NCI-H1105 treated with DMSO at 0.1 percent for 48 hours (cell line): ENCODE data around the gene HS6ST3.

Experiments used
- DNase-seq: peaks from one replicate; lab custom pipeline; 2025; lab: John Stamatoyannopoulos, UW

The HS6ST3 gene

DNA sequence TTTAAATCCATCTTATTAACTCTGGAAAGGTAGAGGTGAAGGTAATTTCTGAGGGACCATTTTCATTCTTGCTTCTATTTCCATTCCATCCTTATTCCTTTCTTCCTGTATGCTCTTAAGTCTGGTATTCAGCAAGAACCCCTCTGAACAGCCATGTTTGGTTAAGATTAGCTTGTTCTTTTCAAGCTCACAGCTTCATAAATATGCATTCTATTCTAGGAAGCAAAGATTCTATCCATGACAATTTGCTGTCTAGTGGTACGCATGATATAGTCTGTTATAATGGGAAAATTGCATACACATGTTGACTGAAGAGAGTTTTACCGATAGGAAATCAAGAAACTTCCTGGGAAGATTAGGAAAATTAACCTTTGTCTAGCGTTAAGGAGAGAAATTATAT, 218.7 kb downstream of the HS6ST3 start:
- no peak for DNase-seq

DNA sequence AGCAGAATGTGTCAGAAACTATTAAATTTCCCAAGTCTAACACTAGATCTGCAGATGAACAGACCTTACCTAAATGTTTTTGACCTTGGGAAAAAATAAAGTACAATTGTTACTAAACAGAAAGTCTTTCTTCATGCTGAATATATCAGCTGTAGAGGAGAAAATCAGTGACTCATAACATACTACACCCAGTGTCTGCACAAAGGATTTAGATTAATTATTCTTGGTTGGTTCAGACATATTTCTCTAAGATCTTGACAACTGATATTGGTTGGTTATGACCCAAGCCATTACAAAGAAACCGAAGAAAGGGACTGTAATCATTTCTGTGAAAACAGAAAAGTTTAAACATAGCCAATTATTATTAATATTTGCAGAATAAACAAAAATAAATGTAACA, 225.1 kb downstream of the HS6ST3 start:
- no peak for DNase-seq

DNA sequence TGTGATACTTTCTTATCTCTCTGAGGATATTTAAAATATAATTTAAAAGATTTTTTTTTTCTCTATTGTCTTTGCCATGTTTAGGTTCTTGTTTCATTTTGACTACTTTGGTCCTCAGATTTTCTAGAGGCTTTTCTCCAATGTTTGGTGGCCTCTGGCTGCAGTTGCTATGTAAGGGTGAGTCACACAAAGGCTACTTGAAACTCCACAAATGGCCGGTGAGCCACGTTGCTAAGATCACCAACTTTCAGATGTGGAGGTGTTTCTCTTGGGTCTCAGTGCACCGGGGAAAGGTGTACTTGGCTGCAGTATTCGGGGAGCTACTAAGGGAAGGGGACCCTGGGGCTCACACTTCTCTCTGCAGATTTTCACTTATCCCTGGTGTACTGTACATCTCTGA, 248.1 kb downstream of the HS6ST3 start:
- no peak for DNase-seq

DNA sequence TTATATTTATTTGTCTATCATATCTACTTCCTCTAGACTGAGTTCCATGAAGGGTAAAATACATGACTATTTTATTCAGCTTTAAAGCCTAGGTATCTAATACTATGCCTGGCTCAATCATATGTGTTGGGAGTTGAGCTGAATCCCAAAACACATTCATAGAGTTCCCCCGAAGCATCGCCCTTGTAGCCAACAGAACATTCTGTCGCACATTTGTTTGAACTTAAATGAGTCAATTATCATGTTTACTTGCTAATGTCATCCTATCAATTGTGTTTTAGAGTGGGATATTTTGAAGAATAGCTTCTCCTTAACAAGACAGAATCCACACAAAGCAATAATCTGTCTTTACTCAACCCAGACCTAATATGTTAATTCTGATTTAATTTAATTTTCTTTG, 252.4 kb downstream of the HS6ST3 start:
- no peak for DNase-seq

DNA sequence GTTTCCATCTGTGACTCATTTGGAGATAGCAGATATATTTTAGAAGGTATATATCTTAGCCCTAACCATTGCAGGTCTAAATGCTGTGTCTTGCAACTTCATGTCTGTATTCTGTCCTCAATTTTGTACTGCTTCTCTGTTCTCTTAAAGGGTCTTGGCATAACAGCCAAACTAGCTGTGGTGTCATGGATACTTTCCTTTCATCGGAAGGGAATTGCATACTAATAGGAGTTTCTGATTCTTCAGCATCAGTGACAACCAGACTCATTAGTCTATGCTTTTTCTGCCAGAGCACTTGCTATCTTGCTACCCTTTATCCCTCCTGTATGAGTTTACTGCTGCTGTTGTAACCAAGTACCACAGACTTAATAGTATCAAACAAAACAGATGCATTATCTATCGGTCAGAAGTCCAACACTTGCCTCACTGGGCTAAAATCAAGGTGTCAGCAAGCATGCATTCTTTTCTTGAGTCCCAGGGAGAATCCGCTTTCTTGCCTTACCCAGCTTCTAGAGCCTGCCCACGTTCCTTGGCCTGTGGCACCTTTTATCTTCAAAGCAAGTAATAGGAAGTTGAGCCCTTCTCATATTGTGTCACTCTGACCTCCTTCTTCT, 253.1 kb downstream of the HS6ST3 start:
- DNase-seq = no peak

DNA sequence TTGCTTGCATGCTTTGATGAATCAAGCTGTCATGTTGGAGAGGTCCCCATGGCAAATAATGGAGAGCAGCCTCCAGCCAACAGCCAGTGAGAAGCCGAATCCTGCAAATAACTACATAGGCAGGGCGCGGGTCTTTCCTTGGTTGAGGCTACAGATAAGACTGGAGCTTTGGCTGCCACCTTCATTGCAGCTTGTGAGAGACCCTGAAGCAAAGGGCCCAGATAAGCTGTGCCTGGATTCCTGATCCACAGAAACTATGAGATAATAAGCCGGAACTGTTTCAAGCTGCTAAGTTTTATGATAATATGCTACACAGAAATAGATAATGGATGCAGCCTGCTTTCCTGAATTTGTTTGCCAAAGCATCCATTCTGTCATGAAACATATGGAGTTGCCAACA, 257.0 kb downstream of the HS6ST3 start:
- DNase-seq = no peak

DNA sequence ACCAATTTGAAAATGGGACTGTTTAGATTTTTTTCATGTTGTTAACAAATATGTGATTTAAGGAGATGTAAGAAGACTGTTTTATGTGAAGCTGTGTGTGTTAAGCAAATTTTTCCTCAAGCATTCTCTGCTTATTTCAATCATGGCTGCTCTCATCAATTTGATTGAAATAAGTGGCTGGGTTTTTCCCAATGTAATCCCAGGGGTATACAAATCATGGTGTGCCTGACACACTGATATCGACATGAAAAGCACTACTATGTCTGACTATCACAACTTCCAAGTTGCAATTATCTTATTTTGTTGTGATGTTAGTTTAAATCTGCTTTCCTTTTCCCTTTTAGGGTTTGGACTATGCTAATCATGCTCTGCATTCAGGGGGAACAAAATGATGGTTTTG, 283.7 kb downstream of the HS6ST3 start:
- no peak for DNase-seq

DNA sequence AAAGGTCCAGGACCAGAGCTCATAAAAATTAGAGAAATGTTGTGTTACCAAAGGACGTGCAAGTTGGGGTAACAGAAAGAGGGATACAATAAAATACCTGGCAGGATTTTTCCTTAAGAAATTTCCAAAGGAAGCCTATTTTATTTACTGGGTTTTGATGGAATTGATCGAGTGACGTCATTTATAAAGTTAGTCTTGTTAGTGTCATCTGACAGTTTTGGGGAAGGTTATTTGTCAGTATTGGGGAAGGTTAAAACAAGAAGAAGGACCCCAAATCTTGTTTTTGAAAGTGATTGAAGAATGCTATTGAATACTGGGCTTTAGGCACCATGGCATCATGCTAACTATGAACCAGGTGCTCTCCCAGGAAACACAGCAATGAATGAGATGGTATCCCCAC, 287.9 kb downstream of the HS6ST3 start:
- no peak for DNase-seq

DNA sequence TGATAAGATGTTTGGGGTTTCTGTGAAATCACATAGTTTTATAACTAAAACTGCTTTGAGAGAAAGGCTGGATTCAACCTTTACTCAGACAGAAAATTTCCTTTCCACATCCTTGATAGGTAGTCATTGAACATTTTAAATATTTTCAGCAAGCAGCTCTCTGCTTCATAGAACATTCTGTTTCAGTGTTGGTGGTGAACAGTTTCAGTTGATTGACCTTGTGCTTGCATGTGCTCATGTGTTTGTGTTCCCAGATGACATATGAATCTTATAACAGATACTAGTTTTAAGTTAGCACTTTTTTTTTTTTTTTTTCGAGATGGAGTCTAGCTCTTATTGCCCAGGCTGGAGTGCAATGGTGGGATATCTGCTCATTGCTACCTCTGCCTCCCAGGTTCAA, 290.1 kb downstream of the HS6ST3 start:
- no peak for DNase-seq

DNA sequence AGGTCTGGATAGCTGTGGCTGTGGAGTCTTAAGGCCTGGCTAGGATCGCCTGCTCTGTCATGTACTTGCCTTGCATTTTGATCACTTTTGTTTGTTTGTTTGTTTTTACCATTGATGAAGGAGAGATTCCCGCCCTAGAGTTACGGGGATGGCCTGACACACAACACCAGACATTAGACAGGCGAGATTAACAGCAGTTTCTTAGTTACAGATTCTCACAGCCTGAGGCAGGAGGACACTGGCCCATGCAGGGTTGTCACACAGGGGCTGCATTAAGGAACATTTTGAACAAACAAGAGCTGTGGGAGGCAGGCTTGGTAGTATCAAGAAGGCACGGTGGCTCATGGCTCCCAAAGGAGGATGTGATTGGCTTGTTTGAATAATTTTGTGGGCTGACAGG, 291.8 kb downstream of the HS6ST3 start:
- DNase-seq = no peak

DNA sequence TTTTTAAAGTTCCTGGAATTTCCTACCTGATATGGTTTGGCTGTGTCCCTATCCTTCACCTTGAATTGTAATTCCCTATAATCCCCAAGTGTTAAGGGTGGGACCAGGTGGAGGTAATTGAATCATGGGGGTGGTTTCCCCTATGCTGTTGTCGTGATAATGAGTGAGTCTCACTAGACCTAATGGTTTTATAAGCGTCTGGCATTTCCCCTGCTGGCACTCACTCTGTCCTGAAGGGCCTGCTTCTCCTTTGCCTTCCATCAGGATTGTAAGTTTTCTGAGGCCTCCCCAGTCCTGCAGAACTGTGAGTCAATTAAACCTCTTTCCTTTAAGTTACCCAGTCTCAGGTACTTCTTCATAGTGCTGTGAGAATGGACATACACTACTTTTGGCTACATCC, 298.7 kb downstream of the HS6ST3 start:
- DNase-seq = no peak

DNA sequence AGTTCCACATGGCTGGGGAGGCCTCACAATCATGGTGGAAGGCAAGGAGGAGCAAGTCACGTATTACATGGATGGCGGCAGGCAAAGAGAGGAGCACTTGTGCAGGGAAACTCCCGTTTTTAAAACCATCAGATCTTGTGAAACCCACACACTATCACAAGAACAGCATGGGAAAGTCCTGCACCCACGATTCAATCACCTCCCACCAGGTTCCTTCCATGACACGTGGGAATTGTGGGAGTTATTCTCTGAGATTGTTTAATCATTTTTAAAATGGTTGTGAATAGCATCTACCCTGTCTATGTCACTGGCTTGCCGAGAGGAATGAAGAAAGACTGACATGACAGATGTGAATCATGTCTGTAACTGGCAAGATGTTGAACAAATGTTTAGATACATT, 301.7 kb downstream of the HS6ST3 start:
- DNase-seq = no peak

DNA sequence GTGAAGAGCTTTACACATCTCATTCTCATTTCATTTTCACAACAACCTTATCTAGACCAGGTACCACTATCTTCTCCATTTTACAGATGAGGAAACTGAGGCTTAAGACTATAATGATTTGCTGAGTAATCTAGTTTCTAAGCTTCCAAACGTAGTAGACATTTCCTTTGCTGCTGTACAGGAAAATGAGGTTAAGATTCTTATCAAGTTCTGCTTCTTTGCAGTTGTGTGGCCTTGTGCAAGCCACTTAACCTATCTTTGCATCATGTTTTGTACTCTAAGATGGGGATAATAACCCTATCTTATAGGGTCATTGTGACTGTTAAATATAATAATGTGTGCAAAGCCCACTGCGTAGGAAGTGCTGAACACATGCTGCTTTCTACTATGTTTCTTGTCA, 307.9 kb downstream of the HS6ST3 start:
- DNase-seq = no peak

DNA sequence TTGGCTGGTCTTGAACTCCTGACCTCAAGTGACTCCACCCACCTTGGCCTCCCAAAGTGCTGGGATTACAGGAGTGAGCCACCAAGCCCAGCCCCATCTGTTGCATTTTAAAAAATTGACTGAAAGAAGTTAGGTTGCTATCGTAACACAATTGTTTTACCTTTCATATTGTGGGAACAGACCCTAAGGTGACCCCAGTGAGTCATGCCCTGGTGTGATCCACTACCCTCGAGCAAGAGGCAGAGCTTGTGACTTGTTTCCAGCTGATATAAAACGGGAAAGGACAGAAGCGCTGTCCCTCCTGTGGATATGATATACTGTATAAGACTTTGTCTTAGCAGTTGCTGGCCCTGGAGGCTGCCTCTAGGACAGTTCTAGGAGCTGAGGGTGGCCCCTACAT, 308.6 kb downstream of the HS6ST3 start:
- no peak for DNase-seq

DNA sequence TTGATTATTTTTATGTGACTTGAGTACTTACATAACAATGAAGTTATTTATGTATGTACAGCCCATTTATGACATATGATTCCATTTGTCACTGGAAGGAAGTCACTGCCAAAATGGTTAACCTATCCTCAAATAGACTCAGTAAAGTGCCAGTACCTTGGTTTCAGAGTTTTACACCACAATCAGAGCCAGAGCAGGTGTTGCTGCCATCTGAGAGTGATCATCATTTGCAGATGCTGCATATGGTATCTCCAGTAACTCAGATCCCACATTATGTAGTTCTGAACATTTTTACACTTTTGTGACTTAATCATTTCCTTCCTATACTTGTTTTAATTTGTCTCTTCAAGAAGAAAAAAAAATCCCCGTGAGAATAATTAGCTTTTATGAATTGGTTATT, 313.3 kb downstream of the HS6ST3 start:
- DNase-seq = no peak

DNA sequence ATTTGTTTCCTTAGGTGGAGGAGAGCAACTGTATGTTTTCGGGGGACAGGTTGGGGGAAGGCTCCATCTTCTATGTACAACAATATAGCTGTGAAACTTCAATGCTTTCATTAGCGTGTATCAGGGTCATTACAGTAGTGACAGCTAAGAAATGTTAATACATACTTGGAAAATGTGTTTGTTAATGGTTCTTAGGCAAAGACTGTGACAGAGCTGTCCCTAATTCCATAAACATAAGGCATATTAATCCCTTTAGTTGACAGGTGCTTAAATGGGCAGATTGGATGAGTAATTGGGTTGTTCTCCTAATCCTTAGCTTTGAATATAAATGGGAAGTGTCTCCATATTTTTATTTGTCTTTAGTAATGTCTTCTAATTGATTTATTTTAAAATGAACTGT, 313.7 kb downstream of the HS6ST3 start:
- DNase-seq = no peak

DNA sequence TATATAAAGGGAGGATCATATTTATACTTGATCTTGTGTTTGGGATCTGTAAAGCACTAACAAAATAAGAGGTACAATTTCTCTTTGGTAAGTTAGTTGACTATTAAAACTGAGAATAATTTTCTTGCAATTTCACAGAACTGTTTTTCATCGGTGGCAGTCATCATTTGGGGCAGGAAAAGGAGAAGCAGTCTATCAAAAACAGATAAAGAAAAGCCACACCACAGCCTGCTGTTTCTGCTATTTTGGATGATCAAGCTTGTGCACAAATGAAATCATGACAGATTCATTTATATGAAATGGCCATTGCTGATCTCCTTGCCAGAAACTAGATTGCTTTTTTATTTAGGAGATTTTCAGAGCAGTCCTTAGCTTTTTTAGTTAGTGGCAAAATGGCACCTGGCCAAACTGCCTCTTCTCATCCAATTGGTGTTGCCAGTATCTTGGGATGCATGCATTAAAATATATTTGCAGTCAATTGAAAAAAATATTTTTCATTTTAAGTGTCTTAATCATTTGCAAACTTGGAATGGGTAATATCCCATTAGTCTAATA, 326.0 kb downstream of the HS6ST3 start:
- DNase-seq = peak; percentile 35

DNA sequence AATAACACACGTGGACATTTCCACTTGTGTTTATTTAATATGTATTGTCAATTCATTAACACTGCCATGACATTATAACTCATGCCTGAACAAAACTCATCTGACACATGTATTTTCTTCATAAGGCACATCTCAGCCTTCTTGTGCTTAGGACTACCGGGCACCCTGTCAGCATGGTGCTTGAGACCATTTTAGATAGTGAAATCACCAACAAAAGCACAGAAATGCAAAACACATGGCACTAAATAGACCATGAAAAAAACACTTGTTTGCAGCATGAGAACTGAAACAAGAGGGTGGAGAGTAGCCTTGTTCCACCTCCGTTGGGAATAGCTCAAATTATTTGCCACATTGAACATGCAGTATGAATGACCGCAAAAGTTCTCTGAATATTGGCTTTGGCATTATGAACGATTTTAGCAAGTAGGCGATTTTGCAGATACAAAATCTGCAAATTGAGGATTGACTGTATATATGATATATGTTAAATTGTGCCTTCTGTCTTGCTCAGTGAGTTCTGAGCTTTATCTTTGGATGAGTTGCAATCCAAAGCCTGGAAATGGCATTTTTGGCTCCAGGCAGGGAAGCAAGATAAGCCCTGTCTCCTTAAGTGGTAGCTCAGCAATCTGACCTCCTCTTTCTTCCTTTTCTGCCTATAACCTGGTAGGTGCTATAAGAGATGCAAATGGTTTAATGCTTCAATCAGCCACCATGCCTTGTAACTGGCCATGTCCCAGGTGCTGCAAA, 328.2 kb downstream of the HS6ST3 start:
- DNase-seq = no peak

DNA sequence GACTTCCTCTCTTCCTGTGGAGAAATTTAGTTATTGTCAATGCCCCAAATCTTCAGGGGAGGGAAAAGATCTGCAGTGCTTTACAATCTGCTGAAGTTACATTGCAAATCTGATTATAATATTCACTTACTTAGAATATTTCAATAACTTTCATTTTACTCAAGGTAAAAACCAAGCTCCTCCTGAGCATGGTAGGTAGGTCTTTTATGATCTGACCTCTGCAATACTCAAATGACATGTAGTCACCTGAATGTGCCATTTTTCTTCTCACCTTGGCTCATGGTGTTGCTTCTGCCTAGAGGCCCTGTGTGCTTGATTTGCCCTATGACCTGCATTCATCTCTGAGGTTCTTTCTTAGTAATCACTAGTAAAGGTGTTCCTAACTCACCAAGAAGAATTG, 331.4 kb downstream of the HS6ST3 start:
- no peak for DNase-seq

DNA sequence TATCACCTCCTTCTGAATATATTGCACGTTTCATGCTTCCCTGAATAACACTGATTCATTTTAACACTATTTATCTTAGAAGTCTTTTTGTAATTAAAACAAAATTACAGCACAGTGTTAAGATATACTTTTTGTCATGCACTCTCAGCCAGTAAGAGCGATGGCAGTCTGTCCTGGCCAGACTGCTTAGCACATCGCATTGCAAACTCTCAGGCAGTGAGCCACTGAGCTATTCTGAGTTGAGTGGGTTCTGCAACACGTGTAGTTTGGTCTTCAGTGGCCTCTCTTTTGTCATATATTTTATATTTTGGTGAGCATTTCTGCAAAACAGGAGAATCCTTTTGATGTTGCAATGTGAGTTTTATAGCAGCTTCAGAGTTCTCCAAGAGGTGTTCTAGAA, 332.1 kb downstream of the HS6ST3 start:
- no peak for DNase-seq

DNA sequence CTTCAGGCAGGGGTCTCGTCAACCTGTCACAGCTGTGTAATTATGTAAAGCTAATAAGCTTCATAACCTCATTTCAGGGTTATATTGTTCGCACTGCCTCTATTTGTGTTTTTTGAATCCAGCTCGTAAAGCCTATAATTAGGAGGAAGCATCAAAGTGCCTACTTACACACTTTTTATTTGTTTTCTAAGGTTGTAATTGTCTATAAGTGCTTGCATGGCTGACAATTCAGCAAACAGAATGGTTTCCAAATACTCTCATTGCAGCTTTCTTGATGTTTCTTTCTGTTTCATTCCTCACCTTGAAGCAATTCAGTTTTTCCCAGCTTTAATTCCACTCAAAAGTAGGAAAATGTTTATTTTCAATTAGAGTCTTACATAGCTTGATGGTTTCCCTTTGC, 336.3 kb downstream of the HS6ST3 start:
- DNase-seq = peak; percentile 80

DNA sequence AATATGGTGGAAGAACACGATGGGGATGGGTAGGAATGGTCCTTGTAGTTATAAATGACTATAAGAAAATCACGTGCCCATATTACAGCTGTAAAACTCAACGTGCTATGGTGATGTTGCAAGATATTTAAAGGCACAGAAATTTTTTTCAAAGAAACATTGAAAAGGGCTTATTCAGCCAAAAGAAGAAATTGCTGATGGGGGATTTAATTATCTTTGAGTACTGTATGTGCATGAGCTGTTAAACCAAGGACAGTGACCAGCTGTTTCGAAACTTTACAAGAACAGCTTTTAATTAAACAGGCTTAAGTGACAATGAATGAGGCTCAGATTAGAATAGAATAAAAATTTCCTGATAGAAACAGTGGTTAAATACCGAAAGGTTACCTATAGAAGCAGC, 339.0 kb downstream of the HS6ST3 start:
- DNase-seq = no peak

DNA sequence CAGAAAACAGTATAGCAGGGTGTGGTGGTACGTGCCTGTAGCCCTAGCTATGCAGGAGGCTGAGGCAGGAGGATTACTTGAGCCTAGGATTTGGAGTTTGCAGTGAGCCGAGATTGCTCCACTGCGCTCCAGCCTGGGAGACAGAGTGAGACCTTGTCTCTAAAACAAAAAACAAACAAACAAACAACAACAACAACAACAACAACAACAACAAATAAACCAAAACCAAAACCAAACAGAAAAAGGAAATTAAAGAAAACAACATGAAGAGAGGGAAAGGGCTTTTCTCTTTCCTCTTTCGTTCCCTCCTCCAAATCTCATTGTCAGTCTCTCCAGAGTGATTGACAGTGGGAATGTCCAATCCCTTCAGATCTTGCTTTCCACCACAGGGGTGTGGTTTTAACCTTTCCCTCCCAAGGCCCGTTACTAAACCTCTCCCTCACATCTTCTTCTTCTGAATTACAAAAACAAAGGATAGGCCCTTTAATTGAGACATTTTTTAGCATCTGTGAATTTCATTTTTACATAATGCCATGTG, 341.2 kb downstream of the HS6ST3 start:
- no peak for DNase-seq

DNA sequence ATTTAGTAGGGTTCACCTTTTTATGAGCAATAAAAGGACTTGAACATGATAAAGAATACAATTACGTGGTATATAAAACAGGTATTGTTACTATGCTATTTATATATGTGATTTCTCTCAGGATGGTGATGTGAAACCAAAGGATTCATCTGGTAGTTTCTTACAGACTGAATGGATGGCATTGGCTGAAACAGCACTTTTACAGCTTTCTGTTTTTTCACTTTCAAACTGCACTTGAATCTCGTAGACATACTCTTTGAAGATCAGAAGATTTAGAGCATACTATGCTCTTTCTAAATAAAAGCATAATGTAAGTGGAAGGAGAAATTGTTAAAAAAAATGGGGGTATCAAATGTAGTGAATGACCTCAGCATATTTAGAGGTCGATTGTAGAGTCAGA, 354.8 kb downstream of the HS6ST3 start:
- DNase-seq = no peak
